ENCODE results near the gene C21orf91. TPM values are rescaled to one million over a fixed set of nuclear protein-coding genes. Genes with fewer than 3 reads are reported as not detected.

Gene C21orf91
- total RNA-seq, 2 experiments from 2014 or later, result 32.5 to 32.6 TPM

GRCh38 chr21:17789069-17789468 lies 30.1 kb downstream of the C21orf91 start:
- H3K27me3 Mint-ChIP-seq, result no peaks in the 10 kb centered on the region
- no peak for ATAC-seq
- peak overlapping the region; percentile 88 for H3K27ac Mint-ChIP-seq
- H3K4me1 Mint-ChIP-seq (ENCODE audit: low read depth), result peaks cover 87% of the 10 kb centered on the region
- POLR2A ChIA-PET, result interaction anchor here (2.5 kb wide), 1 partner anchor 29 kb away, joined by 7 read pairs; the partner anchor contains the start of gene C21orf91
- peaks cover 59% of the 10 kb centered on the region for H3K36me3 Mint-ChIP-seq (ENCODE audit: low read depth)
- H3K9me3 Mint-ChIP-seq, result peaks cover 8% of the 10 kb centered on the region
- DNase-seq, result no peak
- CTCF ChIA-PET, result interaction anchor here (1.1 kb wide), 1 partner anchor 110 kb away, joined by 3 read pairs; no protein-coding TSS in a partner anchor
- intact Hi-C loops (cut with micrococcal nuclease), result loop anchor here (10.0 kb wide), 1 partner anchor 174 kb away; the partner anchor contains the start of gene BTG3
- TF ChIP-seq CTCF (IDR thresholded peaks at IDR 0.05), result no peak
- H3K4me3 Mint-ChIP-seq, result peak overlapping the region; percentile 65

- peaks cover 98% of the 10 kb centered on the region for H3K4me1 Mint-ChIP-seq (ENCODE audit: low read depth)
- TF ChIP-seq CTCF (IDR thresholded peaks at IDR 0.05), result no peak
- no peak for DNase-seq
- peaks cover 59% of the 10 kb centered on the region for H3K36me3 Mint-ChIP-seq (ENCODE audit: low read depth)
- CTCF ChIA-PET, result interaction anchor here (1.7 kb wide), 1 partner anchor 29 kb away, joined by 3 read pairs; no protein-coding TSS in a partner anchor
- ATAC-seq, result no peak
- POLR2A ChIA-PET, result interaction anchor here (1.6 to 2.5 kb wide), 2 partner anchors 18 to 32 kb away, joined by 5 to 7 read pairs; partner anchors contain the start of gene C21orf91
- H3K9me3 Mint-ChIP-seq, result peaks cover 8% of the 10 kb centered on the region
- intact Hi-C loops (cut with micrococcal nuclease), result loop anchor here (10.0 kb wide), 1 partner anchor 172 kb away; the partner anchor contains the start of gene BTG3
- H3K27me3 Mint-ChIP-seq, result no peaks in the 10 kb centered on the region
- peak overlapping the region; percentile 100 for H3K27ac Mint-ChIP-seq
- no peak overlapping the region for H3K4me3 Mint-ChIP-seq
Observed at GRCh38 chr21:17786851-17787181, 32.3 kb downstream of the C21orf91 start.

- ATAC-seq (no peak), DNase-seq (no peak)
- TF ChIP-seq CTCF (IDR thresholded peaks at IDR 0.05), result no peak
- Mint-ChIP-seq H3K4me3 (no peak overlapping the region), H3K4me1 (ENCODE audit: low read depth) (peaks cover 98% of the 10 kb centered on the region), H3K27me3 (no peaks in the 10 kb centered on the region), H3K36me3 (ENCODE audit: low read depth) (peaks cover 57% of the 10 kb centered on the region), H3K27ac (peak overlapping the region; percentile 100), H3K9me3 (peaks cover 8% of the 10 kb centered on the region)
- ChIA-PET CTCF (interaction anchor here (1.7 kb wide), 1 partner anchor 30 kb away, joined by 3 read pairs; no protein-coding TSS in a partner anchor), POLR2A (interaction anchor here (1.6 kb wide), 1 partner anchor 19 kb away, joined by 5 read pairs; no protein-coding TSS in a partner anchor)
- intact Hi-C loops (cut with micrococcal nuclease), result loop anchor here (10.0 kb wide), 1 partner anchor 171 kb away; the partner anchor contains the start of gene BTG3
Observed at GRCh38 chr21:17786071-17786850, 32.9 kb downstream of the C21orf91 start.

GRCh38 chr21:17785403-17785788 lies 33.8 kb downstream of the C21orf91 start:
- no peak for ATAC-seq
- TF ChIP-seq CTCF (IDR thresholded peaks at IDR 0.05), result no peak
- H3K27me3 Mint-ChIP-seq, result no peaks in the 10 kb centered on the region
- no peak for DNase-seq
- H3K27ac Mint-ChIP-seq, result peak overlapping the region; percentile 100
- H3K4me1 Mint-ChIP-seq (ENCODE audit: low read depth), result peaks cover 98% of the 10 kb centered on the region
- peaks cover 57% of the 10 kb centered on the region for H3K36me3 Mint-ChIP-seq (ENCODE audit: low read depth)
- CTCF ChIA-PET, result no interaction called here
- peaks cover 8% of the 10 kb centered on the region for H3K9me3 Mint-ChIP-seq
- intact Hi-C loops (cut with micrococcal nuclease), result loop anchor here (10.0 kb wide), 1 partner anchor 171 kb away; the partner anchor contains the start of gene BTG3
- POLR2A ChIA-PET, result interaction anchor here (1.6 kb wide), 1 partner anchor 31 kb away, joined by 3 read pairs; no protein-coding TSS in a partner anchor
- peak overlapping the region; percentile 59 for H3K4me3 Mint-ChIP-seq
